Motor neuron (in vitro differentiated cells): ENCODE measurements around the gene GABARAPL1. TPM values are rescaled to one million over a fixed set of nuclear protein-coding genes. Genes with fewer than 3 reads are reported as not detected.
A peak's percentile ranks its signal among the peaks of the same experiment; 100 is the strongest.

Source experiments
- ATAC-seq, 8 experiments: fragments of 200-7000 bp; cut with Tn5 transposase; replicated peaks in 6 of 8; 2 replicates each; pipeline ENCODE4 v1.8.0; 2021; ENCODE audit warnings: mild to moderate bottlenecking in 8 of 8, moderate library complexity in 8 of 8
- H3K27ac ChIP-seq, 2 donors: fragments of 250-450 bp; sonication (Bioruptor Pico); 2 replicates each; pipeline ENCODE4 v1.9.0; 2021; ENCODE audit warnings: antibody characterized with exemption in 2 of 2, mild to moderate bottlenecking in 2 of 2, moderate library complexity in 1 of 2
- H3K4me1 ChIP-seq, 2 donors: fragments of 250-450 bp; sonication (Bioruptor Pico); replicated peaks in 1 of 2; 2 replicates each; pipeline ENCODE4 v1.6.1; 2021; ENCODE audit warnings: antibody characterized with exemption in 2 of 2, mild to moderate bottlenecking in 2 of 2, moderate library complexity in 1 of 2
- H3K4me3 ChIP-seq, 5 donors: fragments of 250-450 bp; sonication (Bioruptor Pico); 2 replicates each; pipeline ENCODE4 v1.9.0; 2021; ENCODE audit warnings: antibody characterized with exemption in 5 of 5, mild to moderate bottlenecking in 5 of 5, moderate library complexity in 4 of 5
- WGBS, 10 experiments: fragments of 450-650 bp; shearing (Covaris generic); methylation state at CpG; one replicate each; pipeline ENCODE4 v1.0.0; 2022; 5-methylcytosine and 5-hydroxymethylcytosine counted together
- in situ Hi-C, 9 experiments: fragments of 400-800 bp; cut with MboI; loops; one replicate each; pipeline ENCODE4 v1.15.0; 2021; ENCODE audit warnings: low sequenced_read_pairs in 9 of 9, low pct_unique_long_range_greater_than_20kb in 2 of 9; ENCODE audit not compliant: unreplicated experiment in 9 of 9
- total RNA-seq, 8 experiments: library from RNA; unstranded; fragments of 300-600 nt; gene quantifications; 2 replicates each; pipeline versions ENCODE4 v1.2.3 to v1.2.4, GENCODE V29; 2022

The GABARAPL1 gene
- 100 to 1,000 TPM in 5 of 8 experiments, 10 to 100 TPM in 3; 82.0 to 245 (median 106) TPM for total RNA-seq

- peaks cover 10 to 11% of the 10 kb centered on the region in 2 donors for H3K4me1 ChIP-seq
- H3K4me3 ChIP-seq, result peak within 1 kb of the TSS; percentile 64 to 99 (median 72)
- in situ Hi-C loops, result no loop called here
- ATAC-seq, result peak; percentile 48 to 79 (median 70)
- peak within 1 kb of the TSS; percentile 92 to 95 for H3K27ac ChIP-seq
- WGBS, 10 experiments, result 0 to 3% (median 0%) methylated on average over 1 to 6 of the region's 35 CpGs; no CpG with 5 or more reads in 6 of the 10 experiments
These were observed at the start of gene GABARAPL1 for GRCh38 chr12:10212739-10213131. TSS of gene GABARAPL1 (plus strand) at chr12:10212877. CDS start at chr12:10213130, 253 bp downstream.

DNA sequence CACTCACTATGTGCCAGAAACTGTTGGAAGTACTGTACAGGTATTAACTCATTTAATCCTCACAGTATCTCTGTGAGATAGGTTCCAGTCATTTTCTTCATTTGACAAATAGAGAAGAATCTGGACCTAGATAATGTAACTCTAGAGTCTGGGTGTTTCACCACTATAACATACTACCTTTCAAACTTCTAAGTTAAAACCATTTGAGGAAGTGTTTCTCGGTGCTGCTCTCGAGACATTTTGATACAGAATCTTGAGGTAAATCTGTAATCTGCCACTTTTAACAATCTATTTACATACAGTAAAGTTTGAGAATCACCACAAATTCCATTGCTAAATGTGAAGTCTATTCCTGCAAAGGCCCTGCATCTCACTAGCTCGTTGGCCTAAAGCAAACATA is 49.6 kb upstream of the GABARAPL1 start:
- no peaks in the 10 kb centered on the region for H3K4me1 ChIP-seq
- H3K4me3 ChIP-seq, result no peak overlapping the region
- in situ Hi-C loops, result no loop called here
- 49 to 92% (median 68%) methylated on average over 1 to 3 of the region's 3 CpGs; no CpG with 5 or more reads in 1 of the 10 experiments for WGBS, 10 experiments
- H3K27ac ChIP-seq, result no peak overlapping the region
- no peak for ATAC-seq

DNA sequence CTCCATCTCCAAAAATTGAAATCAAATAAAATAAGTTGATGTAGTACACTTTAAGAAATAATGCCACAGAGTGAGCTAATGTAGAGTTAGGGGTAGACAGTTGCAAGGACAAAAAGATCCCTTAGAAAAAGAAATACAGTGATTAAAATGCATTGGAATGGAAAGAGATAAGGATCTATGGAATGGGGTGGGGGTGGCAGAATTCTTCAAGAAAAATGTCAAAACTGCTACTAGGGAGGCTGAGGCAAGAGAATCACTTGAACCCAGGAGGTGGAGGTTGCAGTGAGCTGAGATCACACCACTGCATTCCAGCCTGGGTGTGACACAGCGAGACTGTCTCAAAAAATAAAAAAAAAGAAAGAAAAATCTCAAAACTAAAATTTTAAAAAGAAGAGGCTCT is 47.3 kb upstream of the GABARAPL1 start:
- no peak for ATAC-seq
- Histone ChIP-seq H3K4me3 (no peak overlapping the region), H3K27ac (no peak overlapping the region), H3K4me1 (no peaks in the 10 kb centered on the region)
- 0 to 100% (median 53%) methylated on average over 1 of the region's 1 CpG; no CpG with 5 or more reads in 4 of the 10 experiments for WGBS, 10 experiments
- in situ Hi-C loops, result no loop called here

DNA sequence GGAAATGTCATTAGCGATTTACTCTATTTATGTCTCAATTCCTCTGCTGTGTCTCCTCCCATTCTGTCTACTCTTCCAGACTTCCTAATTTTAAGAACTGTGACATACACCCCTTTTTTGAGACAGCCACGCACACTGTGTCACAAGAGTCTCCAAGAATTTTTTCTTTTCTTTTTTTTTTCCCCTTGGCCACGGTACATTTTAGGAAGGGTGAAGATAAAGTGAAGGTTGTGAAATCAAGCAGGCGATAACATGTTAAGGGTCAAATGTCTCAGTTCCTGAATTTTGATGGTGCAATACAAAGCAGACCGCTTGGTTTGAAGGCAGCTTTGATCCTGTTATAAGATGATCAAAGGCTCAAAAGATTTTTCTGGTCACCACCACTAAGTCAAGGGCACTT is 45.1 kb upstream of the GABARAPL1 start:
- no peak overlapping the region for H3K4me3 ChIP-seq
- no peak overlapping the region for H3K27ac ChIP-seq
- ATAC-seq, result no peak
- H3K4me1 ChIP-seq, result no peaks in the 10 kb centered on the region
- in situ Hi-C loops, result no loop called here
- WGBS, 10 experiments, result 46 to 87% (median 73%) methylated on average over 3 to 5 of the region's 5 CpGs; no CpG with 5 or more reads in 1 of the 10 experiments

DNA sequence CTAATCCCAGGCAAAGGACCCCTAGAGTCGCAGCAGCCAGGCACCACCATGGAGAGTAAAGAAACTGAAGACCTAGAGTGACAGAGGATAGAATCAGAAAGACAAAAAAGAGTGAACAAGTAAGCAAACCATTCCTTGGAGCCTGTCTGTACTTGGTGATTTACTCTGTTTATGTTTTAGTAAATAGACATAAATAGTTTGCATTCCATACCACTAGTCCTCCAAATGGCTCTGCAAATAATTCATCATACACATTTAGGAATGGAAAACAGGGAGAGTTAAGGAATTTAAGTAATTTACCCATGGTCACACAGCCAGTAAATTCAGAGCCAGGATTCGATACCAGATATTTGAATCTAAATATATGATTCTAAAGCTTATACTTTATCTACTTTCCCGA is 43.6 kb upstream of the GABARAPL1 start:
- Histone ChIP-seq H3K27ac (no peak overlapping the region), H3K4me1 (no peaks in the 10 kb centered on the region), H3K4me3 (no peak overlapping the region)
- 16 to 100% (median 71%) methylated on average over 1 to 3 of the region's 3 CpGs; no CpG with 5 or more reads in 1 of the 10 experiments for WGBS, 10 experiments
- peak in 1 of 8 experiments; percentile 66 for ATAC-seq
- in situ Hi-C loops, result no loop called here

DNA sequence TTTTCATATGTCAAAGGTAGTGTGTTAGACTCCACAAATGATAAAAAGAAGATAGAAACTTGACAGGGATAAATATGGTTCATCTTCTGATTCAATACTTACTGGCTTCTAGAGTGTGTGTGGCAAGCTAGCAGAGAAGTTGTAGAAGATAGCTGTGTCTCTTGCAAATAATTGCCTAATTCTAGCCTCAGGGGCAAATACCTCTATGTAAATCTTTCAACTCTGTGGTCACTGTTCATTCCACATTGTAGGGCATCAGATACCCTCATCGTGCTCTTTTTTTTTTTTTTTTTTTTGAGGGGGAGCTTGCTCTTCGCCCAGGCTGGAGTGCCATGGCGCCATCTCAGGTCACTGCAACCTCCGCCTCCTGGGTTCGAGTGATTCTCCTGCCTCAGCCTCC is 42.5 kb upstream of the GABARAPL1 start:
- Histone ChIP-seq H3K27ac (no peak overlapping the region), H3K4me3 (no peak overlapping the region), H3K4me1 (no peaks in the 10 kb centered on the region)
- ATAC-seq, result peak in 1 of 8 experiments; percentile 38
- in situ Hi-C loops, result no loop called here
- WGBS, 10 experiments, result 29 to 100% (median 83%) methylated on average over 1 to 5 of the region's 5 CpGs; no CpG with 5 or more reads in 2 of the 10 experiments

GRCh38 chr12:10171973-10172728 is 40.5 kb upstream of the GABARAPL1 start, which contains the start of gene OLR1:
TSS of gene OLR1 (minus strand) at chr12:10172132. CDS start at chr12:10172077, 55 bp downstream.
- no peaks in the 10 kb centered on the region for H3K4me1 ChIP-seq
- in situ Hi-C loops, result no loop called here
- ATAC-seq, result no peak
- H3K27ac ChIP-seq, result no peak within 1 kb of the TSS
- H3K4me3 ChIP-seq, result no peak within 1 kb of the TSS
- 35 to 100% (median 76%) methylated on average over 1 to 7 of the region's 7 CpGs for WGBS, 10 experiments

DNA sequence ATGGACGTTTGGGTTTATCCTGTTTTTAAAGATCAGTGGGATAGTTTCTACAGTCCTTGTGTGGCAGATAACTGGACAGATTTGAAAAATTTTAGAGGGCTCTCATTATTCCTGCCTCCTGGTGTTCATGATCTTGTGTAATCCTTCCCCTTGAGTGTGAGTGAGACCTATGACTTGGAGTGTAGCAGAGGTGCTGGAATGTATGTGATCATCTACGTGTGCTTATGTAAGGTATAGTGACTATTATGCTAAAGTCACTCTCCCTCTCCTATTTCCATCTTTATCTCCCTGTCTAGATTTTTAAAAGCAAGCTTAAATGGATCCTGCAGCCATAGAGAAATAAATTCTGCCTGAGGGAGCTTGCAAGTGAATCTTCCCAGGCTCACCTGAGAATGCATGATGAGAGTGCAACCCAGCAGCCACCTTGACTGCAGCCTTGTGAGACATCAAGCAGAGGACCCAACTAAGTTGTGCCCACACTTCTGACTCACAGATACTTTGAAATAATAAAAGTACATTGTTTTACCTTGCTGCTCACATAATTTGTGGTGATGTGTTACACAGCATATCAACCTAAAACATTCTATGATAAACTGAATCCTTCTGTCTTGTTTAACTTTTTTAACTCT is 37.6 kb upstream of the GABARAPL1 start:
- in situ Hi-C loops, result no loop called here
- H3K4me3 ChIP-seq, result no peak overlapping the region
- 0 to 65% (median 49%) methylated on average over 1 to 2 of the region's 2 CpGs for WGBS, 10 experiments
- H3K27ac ChIP-seq, result no peak overlapping the region
- ATAC-seq, result no peak
- H3K4me1 ChIP-seq, result no peaks in the 10 kb centered on the region

DNA sequence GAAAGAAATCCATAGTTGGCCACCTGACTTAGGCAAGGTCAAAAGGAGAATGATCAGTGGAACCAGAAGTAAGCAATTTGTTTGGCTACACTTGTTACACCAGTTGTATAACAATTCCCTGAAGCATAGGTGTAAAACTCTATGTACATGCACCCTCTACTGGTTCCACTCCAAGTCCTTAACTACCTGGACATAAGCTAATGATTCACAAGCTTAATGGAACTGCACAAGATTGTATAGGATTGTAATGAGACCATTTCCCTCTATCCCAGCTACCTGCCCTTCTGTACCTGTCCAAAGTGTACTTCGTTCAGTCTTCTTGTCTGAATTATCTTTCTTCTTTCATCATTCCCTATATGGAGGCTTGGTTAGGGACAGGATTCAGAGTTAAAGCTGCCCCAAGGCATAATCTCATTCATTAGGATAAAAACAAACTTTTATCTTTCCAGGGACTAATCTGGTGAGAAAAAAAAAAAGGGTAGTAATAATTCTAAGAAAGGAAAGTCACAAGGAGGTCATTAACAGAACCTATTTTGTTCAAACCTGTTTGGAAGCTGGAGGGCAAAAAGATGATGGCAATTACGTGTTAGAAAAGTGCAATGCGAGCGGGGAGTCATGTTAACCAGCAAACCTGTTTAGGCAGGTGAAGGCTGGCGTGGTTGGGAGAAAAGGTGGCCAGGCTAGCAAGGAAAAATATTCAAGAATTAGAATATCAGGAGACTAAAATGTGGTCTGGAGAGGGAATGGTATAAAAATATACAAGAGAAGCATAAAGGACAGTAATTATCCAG is 36.6 kb upstream of the GABARAPL1 start:
- no peak for ATAC-seq
- no peak overlapping the region for H3K4me3 ChIP-seq
- WGBS, 10 experiments, result 37 to 90% (median 69%) methylated on average over 2 to 5 of the region's 5 CpGs
- H3K27ac ChIP-seq, result no peak overlapping the region
- in situ Hi-C loops, result no loop called here
- H3K4me1 ChIP-seq, result no peaks in the 10 kb centered on the region

GRCh38 chr12:10178821-10179220 is 33.9 kb upstream of the GABARAPL1 start, which contains the start of gene TMEM52B:
TSS of gene TMEM52B (plus strand) at chr12:10179032. CDS start at chr12:10179575, 543 bp downstream.
- 60 to 100% (median 71%) methylated on average over 1 to 4 of the region's 4 CpGs for WGBS, 10 experiments
- Histone ChIP-seq H3K27ac (no peak within 1 kb of the TSS), H3K4me3 (no peak within 1 kb of the TSS), H3K4me1 (no peaks in the 10 kb centered on the region)
- in situ Hi-C loops, result no loop called here
- ATAC-seq, result no peak

GRCh38 chr12:10179776-10180181 is 32.9 kb upstream of the GABARAPL1 start:
- no peak for ATAC-seq
- 7 to 94% (median 80%) methylated on average over 1 to 5 of the region's 5 CpGs; no CpG with 5 or more reads in 3 of the 10 experiments for WGBS, 10 experiments
- no peak overlapping the region for H3K27ac ChIP-seq
- in situ Hi-C loops, result no loop called here
- H3K4me3 ChIP-seq, result no peak overlapping the region
- no peaks in the 10 kb centered on the region for H3K4me1 ChIP-seq

GRCh38 chr12:10182354-10183049 is 30.2 kb upstream of the GABARAPL1 start:
- Histone ChIP-seq H3K27ac (no peak overlapping the region), H3K4me3 (no peak overlapping the region), H3K4me1 (no peaks in the 10 kb centered on the region)
- in situ Hi-C loops, result no loop called here
- 0 to 88% (median 50%) methylated on average over 1 to 5 of the region's 5 CpGs; no CpG with 5 or more reads in 1 of the 10 experiments for WGBS, 10 experiments
- peak in 2 of 8 experiments; percentile 73 to 89 for ATAC-seq
